NCI-H1048 (cell line): ENCODE measurements around the gene FHIP1B.
"Not testable (repeated sequence)": the region's sequence is repeated elsewhere in the genome, so short reads cannot be mapped to it uniquely, and the experiment has no call there.

ENCODE experiments used
- DNase-seq: peaks from one replicate; lab custom pipeline; 2025; lab: John Stamatoyannopoulos, UW

FHIP1B gene

DNA sequence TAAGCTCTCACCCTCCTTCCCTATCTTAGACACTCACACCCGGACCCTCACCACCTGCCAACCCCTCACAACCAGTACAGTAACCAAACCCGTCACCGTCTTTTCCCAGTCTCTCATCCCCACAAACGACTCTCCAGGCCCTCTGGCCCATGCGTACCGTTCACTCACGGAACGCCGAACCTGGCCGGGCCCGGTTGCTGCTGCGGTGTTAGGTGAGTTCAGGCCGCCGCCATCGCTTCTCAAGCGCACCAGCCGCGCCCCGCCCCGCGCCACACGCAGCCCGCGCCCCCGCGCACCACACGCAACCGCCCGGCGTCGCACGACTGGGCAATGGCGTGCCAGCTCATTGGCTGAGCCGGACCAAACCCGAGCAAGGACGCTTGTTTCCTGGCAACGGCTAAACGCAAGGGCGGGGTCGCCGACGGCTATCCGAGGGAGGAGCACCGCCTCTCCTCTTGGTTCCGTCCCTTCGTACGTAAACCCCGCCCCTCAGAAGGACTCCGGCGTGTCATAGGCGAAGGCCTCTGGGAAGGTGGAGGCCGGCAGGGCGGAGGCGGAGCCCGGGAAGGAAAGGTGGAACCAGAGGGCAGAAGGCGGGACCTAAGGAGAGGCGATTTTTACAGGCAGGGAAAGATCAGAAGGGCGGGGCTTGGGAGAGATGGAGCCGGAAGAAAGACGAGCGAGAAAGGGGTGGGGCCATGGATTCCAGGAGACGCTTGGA is at the start of gene FHIP1B:
TSS of gene FHIP1B (minus strand) at position 250 of the 721 bp plus-strand sequence. CDS start 10,120 bp downstream, outside the sequence.
- DNase-seq, result peak; percentile 99

DNA sequence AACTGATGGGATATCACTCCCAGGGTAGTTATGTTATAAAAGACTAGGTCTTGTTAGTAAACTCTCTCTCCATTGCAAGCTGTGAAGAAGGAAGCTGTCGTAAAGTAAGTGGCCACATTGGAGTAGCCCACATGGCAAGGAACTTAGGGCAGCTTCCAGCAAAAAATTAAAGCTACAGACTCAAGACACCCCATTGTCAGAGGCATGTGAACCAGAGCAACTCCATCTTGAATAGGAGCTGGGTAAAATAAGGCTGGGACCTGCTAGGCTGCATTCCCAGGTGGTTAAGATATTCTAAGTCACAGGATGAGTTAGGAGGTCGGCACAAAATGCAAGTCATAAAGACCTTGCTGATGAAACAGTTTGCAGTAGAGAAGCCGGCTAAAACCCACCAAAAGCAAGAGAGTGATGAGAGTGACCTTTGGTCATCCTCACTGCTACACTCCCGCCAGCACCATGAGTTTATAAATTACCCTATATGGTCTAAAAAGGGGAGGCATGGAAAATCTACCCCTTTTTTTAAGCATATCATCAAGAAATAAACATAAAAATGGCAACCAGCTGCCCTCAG is 49.1 kb upstream of the FHIP1B start:
- no peak for DNase-seq

DNA sequence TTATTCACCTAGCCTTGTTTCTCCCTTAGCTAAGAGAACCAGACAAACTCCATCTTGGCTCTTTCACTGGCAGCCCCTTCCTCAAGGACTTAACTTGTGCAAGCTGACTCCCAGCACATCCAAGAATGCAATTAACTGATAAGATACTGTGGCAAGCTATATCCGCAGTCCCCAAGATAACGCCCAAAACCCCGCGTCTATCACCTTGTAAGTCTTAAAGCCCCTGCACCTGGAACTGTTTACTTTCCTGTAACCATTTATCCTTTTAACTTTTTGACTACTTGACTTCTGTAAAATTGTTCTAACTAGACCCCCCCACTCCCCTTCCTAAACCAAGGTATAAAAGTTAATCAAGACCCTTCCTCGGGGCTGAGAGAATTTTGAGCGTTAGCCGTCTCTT is 46.4 kb upstream of the FHIP1B start:
- not testable (repeated sequence) for DNase-seq

DNA sequence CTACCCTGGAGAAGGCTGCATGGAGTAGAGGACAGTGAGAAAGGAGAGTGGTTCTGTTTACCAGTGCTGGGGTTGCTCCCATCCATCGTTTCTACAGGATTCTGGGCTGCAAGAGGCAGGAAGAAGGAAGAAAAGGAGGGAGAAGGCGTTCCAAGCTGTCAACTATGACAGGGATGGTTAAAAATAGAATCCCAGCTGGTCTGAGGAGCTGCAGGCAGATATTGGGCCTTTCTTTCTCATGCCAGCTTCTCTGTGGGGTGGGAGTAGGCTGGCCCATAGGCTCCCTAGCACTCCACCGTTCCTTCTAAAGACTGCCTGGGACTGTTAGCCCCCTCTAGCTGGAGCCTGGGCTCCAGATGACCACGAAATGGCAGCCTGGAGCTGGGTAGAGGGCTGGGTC is 38.8 kb upstream of the FHIP1B start:
- no peak for DNase-seq

DNA sequence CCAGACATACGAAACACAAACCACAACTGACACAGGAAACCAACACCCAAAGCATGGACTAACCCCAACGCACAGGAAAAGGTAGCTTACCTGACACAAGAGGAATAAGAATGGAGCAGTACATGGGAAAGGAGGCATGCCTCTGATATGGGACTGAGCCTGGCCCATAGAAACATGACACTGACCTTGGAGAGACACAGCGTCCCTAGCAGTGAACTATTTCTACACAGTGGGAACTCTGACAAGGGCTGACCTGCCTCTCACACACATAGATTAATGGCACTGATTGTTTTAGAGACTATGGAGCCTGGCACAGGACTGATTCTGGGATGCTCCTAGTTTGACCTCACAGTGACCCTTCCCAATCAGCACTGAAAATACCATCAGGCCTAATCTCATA is 37.2 kb upstream of the FHIP1B start:
- DNase-seq, result no peak

DNA sequence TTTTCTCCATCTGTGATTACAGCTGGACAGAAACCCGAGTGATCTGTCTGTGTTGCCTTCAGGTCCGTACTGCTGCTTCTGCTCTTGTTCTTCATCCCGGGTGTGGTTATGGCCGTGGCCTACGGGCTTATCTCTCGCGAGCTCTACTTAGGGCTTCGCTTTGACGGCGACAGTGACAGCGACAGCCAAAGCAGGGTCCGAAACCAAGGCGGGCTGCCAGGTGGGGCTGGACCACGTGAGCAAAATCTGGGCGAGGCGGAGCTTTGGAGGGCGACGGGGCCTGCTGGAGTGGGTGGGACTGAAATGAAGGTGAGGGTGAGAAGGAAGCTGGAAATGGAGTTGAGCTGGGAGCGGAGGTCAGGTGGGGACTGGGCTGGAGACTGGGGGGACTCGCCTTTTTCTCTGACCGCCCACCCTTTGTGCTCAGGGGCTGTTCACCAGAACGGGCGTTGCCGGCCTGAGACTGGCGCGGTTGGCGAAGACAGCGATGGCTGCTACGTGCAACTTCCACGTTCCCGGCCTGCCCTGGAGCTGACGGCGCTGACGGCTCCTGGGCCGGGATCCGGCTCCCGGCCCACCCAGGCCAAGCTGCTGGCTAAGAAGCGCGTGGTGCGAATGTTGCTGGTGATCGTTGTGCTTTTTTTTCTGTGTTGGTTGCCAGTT is 36.3 kb upstream of the FHIP1B start:
- no peak for DNase-seq

DNA sequence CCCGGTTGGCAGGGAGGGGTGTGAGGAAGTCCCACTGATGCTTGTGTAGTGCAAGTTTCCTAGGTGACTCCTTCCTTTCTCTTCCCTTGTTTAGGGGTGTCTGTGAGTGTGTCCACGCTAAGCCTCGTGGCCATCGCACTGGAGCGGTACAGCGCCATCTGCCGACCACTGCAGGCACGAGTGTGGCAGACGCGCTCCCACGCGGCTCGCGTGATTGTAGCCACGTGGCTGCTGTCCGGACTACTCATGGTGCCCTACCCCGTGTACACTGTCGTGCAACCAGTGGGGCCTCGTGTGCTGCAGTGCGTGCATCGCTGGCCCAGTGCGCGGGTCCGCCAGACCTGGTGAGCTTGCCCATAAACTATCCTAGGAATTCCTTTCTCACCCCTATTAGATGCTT is 35.6 kb upstream of the FHIP1B start:
- no peak for DNase-seq

DNA sequence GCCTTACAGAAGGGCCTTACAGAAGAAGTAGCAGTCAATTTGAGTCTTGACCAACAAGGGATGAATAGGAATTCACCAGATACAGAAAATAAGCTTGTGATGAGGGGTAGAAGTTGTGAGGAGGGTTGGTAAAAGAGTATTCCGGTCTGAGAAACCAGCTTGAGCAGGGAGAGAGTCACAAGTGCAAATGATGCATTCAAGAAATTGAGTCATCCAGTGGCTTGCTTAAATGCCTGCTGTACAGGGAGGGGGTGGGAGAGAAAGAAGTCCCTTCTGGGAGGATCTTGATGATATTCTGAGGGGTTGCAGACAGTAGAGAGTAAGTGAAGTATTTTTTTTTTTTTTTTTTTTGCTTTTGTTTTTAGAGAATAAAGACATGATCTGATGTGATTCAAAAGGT is 34.4 kb upstream of the FHIP1B start:
- DNase-seq, result no peak

DNA sequence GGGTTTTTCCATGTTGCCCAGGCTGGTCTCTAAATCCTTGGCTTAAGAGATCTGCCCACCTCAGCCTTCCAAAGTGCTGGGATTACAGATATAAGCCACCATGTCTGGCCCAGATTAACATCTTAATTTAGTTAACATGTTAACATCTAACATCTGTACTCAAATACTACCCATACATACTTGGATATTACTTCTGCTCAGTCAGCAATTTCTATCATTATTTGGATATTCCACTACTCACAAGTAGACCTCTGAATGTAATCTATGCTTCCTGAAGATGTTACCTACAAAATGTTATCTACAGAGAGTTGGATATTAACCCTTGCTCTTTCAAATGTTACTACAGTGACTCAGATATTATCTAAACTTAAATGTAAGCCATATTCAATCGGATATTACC is 29.2 kb upstream of the FHIP1B start:
- DNase-seq, result no peak

DNA sequence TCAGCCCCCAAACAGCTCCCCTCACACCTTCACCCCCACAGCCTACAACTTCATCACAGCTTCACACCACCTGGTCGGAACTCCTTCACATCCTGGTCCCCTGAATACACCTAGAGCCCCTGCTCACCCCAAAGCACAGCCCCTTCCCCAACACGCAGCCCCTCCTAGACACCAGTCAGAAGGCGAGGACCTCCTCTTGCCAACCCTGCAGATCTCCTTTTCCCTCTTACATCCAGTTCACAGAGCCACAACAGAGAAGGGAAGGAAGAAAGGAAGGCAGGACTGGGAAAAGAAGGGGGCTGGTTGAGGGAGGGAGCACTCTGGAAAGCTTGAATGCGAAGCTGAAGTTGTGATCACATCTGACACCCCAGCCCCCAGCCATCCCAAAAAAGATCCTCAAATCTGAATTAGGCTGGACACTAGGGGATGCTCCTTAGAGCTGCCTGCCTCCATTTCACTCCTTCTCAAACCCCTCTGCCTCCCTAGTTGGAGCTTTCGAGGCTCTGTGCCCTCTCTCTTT is 25.8 kb upstream of the FHIP1B start:
- no peak for DNase-seq

DNA sequence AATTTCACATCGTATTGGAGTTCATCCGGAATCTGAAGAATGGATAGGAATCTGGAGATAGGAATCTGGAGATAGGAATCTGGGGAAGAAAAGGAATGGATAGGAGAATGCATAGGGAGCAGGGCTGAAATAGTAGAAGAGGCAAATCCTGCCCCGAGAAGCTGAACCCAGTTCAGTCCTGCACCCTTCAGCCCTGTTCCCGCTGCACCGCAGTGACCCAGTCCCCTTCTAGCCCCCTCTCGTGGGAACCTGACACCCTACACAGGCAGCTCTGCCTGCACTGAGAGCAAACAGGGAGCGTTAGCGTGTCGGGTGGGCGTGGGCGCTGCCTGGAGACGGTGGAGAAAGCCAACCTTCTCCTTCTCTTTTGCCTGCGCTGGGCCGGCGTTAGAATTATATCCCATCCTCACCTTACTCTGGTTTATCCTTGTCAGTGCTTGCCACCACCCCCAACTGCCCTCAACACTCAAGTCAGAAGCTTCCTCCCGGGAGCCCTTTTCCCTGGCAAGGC is 24.2 kb upstream of the FHIP1B start:
- no peak for DNase-seq

DNA sequence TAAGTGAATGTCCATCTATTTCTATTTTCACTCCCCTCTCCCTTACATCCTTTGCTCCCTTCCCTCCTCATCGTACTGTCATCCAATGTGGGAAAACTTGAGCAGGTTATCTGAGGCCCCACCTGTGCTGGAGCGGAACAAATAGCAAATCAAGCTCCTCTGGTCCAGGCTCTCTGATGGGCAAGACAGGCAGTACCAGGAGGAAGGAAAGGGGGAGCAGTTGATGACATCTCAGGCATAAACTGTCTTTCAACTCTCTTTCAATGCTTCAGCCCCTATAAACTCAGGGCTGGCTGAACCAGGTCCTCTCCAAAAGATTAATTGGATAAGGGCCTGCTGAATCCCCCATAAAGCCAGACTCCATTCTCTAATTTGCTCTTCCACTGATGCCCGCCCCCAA is 23.7 kb upstream of the FHIP1B start:
- no peak for DNase-seq

DNA sequence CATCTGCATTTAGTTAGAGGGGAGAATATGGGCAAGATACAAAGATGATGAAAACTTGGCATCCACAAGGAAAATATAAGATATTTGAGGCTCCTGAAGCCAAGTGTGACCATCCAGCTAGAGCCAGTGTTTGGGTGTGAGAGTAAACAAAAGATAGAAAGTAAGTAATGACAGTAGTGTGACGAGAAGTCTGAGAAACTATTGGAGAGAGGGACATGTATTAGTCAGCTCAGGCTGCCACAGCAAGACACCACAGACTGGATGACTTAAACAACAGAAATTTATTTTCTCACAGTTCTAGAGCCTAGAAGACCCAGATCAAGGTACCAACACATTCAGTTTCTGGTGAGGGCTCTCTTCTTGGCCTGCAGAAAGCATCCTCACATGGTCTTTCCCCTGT is 18.8 kb upstream of the FHIP1B start:
- DNase-seq, result no peak

DNA sequence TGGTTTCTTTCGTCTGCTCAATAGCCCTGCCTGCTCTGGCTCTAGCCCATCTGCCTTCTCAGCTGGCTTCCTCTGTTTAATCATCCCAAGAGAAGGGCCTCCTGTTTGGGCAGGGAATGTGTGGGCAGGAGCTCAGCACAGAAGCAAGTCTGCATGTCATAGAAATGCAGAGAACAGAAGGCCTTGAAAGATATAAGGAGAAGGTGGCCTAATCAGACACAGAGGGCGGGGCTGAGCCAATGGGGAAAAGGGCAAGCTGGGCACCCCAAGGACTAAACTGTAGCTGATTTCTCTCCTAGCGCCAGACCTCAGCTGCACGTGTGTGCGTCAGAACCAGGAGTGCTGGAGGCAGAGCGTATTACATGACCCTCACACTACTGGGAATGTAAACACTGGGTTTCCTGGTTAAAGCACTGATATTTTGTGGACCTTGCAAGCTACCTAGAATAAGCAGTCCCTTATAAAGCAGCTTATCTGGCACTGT is 17.6 kb upstream of the FHIP1B start:
- no peak for DNase-seq

DNA sequence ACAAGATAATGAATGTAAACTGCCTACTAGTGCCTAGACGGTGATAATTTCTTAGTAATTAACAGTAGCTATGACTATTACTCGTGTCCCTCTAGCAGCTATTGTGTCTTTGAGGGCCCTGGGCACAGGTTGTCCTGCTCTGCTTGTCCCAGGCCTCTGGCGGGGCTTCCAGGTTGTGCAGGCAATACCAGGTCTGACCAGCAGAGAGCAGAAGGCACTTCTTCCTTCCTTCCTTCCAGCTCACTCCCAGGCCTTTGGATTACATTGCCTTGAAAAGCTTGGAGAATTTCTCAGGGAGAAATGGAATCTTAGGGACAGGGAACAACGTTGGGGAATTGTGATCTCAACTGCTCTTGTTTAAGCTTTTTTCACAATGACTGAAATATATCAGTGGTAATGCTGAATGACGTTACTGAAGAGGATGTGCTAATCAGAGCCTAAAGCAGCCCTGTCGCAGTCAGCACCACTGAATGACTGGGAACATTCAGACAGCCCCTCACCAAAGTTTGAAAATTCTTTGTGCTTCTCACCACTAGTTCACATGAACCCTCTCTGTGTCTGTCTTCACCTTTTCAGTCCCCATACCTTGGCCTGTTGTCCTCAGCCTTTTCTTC is 16.8 kb upstream of the FHIP1B start:
- peak; percentile 11 for DNase-seq

DNA sequence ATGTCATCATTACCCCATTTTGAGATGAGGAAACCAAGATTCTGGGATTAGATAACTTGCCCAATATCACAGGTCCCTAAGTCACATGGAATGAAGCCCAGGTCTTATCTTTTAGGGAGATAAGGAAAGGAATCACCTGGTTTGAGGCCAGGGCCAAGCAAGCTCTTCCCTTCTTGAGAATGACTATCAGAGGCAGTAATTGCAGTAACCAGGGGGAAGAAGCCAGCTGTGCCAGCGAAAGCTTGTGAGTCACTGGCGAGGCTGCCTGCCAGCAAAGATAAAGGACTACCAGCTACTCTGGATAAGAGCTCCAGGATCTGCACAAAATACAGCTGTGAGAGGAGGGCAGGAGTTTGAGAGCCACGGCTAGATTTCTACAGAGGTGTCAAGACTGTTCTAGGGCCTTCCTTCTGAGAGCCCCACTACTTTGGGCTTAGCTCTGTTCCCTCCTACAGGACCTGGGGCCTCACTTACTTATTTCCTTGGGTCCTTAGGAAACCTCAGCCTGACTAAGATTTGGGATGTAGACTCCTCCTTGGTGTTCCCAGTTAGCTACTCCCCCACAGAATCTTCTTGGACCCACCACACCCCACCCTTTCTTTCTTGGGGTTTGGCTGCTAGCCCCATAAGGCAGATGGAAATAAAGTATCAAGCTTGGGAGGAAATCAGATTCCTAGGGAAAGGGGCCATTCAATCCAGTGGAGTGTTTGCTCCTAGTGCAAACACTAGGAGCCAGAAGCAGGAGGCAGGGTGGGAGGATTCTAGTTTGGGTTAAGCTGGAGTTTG is 15.5 kb upstream of the FHIP1B start:
- no peak for DNase-seq

DNA sequence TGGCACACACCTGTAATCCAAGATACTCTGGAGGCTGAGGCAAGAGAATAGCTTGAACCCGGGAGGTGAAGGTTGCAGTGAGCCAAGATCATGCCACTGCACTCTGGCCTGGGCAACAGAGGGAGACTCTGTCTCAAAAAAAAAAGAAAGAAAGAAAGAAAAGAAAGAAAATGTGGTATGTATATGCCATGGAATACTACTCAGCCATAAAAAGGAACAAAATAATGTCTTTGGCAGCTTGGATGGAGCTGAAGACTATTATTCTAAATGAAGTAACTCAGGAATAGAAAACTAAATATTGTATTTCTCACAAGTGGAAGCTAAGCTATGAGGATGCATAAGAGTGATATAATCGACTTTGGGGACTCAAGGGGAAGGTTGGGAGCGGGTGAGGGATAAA is 14.5 kb upstream of the FHIP1B start:
- not testable (repeated sequence) for DNase-seq

DNA sequence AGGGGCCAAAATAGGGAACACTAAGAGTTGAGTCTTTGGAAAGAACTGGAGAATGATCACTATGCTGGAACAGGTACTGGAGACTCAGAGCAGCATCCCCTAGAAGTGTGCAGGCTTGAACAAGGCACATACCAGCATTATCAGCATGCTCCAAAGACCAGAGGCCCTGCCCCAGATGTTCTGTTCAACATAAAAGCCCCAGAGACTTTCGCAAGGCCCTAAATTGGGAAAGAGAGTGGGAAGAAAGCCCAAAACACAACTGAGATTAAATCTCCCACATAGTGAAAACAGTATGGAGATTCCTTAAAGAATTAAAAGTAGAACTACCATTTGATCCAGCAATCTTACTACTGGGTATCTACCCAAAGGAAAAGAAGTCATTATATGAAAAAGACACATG is 13.8 kb upstream of the FHIP1B start:
- no peak for DNase-seq

DNA sequence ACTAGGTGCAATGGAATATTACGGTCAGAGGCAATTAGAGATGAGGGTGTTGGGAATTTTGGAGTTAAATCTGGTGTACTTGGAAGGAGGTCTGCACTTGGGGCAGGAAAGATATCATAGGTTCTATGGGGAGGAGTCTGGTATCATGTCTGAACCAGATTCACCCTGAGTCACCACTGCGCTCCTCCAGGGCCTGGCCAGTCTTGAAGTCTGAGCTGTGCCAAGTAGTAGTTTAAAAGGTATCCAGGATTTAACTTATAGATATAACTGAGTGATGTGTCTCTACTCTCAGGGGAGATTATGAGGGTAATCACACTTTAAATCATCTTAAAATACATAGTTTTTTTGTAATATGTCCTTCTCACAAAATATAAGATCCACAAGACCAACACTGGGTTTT is 11.1 kb upstream of the FHIP1B start:
- DNase-seq, result no peak

DNA sequence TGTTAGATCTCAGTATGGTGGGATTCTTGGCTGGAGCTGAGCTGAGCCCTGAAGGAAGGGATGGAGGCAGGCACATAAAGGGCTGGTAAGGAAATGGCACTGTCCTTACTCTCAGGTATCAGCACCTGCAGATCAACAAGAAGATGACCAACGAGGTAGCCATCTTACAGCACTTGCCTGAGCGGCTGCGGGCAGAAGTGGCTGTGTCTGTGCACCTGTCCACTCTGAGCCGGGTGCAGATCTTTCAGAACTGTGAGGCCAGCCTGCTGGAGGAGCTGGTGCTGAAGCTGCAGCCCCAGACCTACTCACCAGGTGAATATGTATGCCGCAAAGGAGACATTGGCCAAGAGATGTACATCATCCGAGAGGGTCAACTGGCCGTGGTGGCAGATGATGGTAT is 6.9 kb upstream of the FHIP1B start:
- no peak for DNase-seq

DNA sequence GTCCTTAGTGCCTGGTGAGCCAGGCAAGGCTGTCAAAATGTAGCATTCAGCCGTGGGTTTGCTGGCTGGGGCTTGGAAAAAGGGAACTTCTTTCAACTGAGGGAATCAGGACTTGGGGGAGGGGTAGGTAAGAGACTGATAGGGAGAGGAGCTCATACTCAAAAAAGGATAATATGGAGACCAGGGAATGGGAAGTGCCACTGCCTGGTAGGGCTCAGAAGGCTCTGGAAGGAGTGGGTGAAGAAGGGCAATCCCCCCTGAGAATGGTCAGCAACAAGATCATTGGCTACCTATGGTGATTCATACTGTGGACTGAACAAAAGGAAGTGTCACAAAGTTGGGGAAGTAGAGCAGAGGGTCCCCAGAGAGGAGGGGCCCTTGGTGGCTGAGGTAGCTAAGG is 6.3 kb upstream of the FHIP1B start:
- DNase-seq, result no peak

DNA sequence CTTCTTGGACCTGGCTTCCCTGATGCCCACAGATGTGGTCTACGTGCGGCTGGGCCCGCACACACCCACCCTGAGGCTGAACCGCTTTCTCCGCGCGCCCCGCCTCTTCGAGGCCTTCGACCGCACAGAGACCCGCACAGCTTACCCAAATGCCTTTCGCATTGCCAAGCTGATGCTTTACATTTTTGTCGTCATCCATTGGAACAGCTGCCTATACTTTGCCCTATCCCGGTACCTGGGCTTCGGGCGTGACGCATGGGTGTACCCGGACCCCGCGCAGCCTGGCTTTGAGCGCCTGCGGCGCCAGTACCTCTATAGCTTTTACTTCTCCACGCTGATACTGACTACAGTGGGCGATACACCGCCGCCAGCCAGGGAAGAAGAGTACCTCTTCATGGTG is 5.7 kb upstream of the FHIP1B start:
- no peak for DNase-seq
